HL-60/S4 treated with phorbol 12-myristate 13-acetate at 8.2 ng/mL for 4 days and 3 days (cell line): ENCODE measurements around the gene IL13RA2.

Experiments used
- in situ Hi-C: fragments of 300-500 bp; cut with MboI; formaldehyde crosslinking; loops from 2 replicates; pipeline ENCODE4 v1.15.0; 2022; ENCODE audit warnings: low sequenced_read_pairs

Gene IL13RA2

DNA sequence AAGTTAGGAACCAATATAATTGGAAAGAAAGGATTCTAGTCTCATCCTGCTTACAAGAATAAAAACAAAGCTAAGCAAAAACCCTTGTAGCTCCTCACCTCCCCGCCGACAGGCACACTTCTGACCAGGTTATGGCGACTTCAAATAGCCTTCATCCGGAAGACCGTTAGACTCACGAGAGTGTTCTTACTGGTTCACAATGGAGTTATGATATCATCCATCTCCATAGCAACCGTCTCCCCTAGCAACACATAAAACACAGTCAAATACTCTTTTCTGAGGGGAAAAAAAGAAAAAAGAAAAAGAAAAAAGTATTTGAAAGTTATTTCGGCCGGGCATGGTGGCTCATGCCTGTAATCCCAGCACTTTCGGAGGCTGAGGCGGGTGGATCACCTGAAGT, at the start of gene IL13RA2:
Gene IL13RA2, minus strand, starts transcription at position 162 of the 400 bp plus-strand sequence. CDS start 347 bp downstream, outside the sequence.
- in situ Hi-C loops: no loop called here

- in situ Hi-C loops: no loop called here
These were observed 47.9 kb upstream of the IL13RA2 start for GRCh38 chrX:115065304-115065703.

DNA sequence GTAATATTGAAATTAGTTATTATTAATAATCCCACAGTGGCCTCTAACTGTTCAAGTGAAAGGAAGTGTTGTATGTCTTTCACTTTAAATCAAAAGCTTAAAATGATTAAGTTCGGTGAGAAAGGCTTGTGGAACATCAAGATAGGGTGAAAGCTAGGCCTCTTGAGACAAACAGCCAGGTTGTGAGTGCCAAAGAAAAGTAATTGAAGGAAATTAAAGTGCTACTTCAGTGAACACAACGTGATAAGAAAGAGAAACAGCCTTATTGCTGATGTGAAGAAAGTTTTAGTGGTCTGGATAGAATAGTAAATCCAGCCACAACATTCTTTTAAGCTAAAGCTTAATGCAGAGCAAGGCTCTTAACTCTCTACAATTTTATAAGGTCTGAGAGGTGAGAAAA, 42.6 kb upstream of the IL13RA2 start:
- in situ Hi-C loops: no loop called here

DNA sequence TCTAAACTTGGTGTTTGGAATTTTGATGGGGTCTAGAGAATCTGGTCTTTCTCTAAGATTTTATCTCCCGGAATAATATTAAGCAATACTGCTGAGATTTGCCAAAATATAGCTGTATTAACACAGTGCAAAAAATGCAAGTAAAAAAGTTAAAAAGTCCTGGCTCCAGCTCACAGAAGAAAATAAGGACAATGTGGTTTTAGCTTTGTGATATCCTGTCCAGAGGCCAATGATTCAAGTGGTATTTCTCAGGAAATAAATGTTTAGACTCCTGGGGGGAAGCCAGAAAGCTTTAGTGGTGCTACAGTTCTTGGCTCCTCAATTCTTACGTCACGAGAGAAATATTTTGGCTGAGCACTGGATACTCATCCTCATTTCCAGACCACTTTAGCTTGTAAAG, 40.9 kb upstream of the IL13RA2 start:
- in situ Hi-C loops: no loop called here

- in situ Hi-C loops: no loop called here
These were observed 37.5 kb upstream of the IL13RA2 start for GRCh38 chrX:115054876-115055275.

DNA sequence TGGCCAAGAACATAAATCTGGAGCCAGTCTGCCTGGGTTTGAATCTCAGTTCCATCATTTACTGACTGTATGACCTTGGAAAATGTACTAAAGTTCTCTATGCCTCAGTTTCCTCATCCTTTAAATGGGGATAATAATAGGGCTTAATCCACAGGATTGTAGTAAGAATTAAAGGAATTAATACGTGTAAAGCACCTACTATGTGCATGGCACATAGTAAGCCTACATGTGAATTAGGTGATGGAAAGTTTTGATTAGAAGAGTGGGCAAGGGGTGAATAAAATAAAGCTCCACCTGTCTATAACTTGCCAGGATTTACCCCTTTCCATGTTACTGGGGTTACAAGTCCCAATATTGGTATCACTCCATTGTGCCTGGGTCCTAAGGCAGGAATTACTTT, 35.8 kb upstream of the IL13RA2 start:
- in situ Hi-C loops: no loop called here

- in situ Hi-C loops: no loop called here
These were observed 30.3 kb upstream of the IL13RA2 start for GRCh38 chrX:115047715-115048114.

GRCh38 chrX:115047181-115047580, 29.8 kb upstream of the IL13RA2 start:
- in situ Hi-C loops: no loop called here

GRCh38 chrX:115040417-115040816, 23.0 kb upstream of the IL13RA2 start:
- in situ Hi-C loops: no loop called here

DNA sequence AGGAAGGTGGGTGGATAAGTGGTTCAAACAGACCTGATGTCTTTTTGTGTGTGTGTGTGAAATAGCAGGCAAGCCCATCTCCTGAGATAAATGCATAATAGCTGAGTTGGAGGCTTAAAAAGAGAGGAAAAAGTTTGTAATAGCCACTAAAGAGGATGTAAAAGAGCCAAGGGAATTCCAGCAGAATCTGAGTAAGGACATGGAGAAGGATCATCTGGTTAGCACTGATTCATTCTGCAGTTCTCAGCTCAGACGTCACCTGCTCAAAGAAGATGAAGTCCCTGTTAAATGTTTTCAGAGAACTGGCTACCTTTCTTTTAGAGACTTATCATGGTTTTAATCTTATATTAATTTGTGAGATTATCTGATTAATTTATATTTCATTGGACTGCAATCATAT, 21.0 kb upstream of the IL13RA2 start:
- in situ Hi-C loops: no loop called here

DNA sequence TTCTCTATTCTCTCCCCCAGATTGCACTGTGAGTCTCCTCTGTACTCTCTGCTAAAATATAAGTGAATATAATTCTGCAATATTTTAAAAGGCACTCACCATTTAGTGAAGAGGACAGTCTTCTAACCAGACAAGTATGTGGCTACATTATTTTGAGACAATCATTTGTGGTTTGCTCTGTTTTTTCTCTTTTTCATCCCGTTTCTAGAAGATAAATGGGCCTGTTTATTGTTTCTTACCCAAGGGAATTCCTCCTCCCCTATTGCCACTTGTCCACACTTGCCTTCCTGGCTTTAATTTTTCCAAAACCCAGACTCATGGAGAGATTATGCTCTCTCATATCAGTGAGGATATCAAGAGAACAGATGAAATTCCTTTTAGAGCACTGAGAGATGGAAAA, 18.6 kb upstream of the IL13RA2 start:
- in situ Hi-C loops: no loop called here

DNA sequence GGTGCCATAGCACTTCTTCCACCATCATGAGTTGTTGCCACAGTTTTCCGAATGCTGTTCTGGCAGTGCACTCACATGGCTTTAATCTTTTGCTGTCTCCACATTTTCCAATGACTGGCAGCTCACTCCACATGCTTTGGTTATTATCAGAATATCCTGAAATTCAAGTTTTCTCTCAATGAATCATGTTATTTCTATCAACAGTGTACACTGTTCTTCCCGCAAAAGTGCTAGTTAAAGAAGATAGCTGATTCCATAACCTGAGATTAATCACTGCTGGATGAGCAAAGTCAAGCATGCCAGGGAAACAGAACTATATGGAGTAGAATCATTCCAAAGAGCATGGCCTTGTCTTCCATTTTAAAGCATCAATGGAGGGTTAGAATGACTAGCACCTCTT, 14.6 kb upstream of the IL13RA2 start:
- in situ Hi-C loops: no loop called here

GRCh38 chrX:115030625-115031024, 13.2 kb upstream of the IL13RA2 start:
- in situ Hi-C loops: no loop called here

- in situ Hi-C loops: no loop called here
These were observed 12.6 kb upstream of the IL13RA2 start for GRCh38 chrX:115029869-115030570.

- in situ Hi-C loops: no loop called here
These were observed 12.0 kb upstream of the IL13RA2 start for GRCh38 chrX:115029440-115029839.

GRCh38 chrX:115023811-115024210, 6.4 kb upstream of the IL13RA2 start:
- in situ Hi-C loops: no loop called here

DNA sequence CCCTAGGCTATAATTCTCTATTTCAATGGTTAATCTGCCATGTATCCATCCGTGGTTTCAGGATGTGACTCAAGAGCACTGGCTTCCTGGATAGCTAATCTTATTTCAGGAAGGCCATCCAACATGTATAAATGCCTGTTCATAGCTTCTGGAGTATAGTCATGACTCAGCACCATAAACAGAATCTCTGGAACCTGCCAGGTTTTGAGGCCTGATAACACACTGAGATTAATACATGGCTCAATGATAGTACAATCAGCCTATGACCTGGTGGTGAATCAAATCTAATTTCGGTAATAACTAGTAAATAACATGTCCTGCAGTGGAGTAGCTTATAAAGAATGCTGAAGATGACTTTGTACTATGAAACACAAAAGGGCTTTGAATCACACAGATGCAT, 5.7 kb upstream of the IL13RA2 start:
- in situ Hi-C loops: no loop called here

DNA sequence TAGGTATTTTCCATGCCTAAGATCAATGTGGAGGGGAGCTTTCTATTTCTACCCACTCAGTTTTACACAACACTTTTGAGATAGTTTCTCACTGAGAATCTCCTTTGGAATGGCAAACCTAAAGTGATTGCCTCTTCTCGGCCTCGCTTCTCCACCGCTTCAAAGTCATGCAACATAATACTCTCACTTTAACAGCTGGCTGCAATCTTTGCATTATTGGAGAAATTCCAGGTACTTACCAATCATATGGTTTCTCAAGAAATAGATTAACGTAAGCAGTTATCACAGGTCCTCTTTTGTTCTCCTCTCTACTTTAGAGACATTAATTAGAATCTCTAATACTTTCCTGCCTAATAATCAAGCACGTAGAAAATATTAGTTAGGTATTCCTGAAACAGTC, 3.7 kb upstream of the IL13RA2 start:
- in situ Hi-C loops: no loop called here

DNA sequence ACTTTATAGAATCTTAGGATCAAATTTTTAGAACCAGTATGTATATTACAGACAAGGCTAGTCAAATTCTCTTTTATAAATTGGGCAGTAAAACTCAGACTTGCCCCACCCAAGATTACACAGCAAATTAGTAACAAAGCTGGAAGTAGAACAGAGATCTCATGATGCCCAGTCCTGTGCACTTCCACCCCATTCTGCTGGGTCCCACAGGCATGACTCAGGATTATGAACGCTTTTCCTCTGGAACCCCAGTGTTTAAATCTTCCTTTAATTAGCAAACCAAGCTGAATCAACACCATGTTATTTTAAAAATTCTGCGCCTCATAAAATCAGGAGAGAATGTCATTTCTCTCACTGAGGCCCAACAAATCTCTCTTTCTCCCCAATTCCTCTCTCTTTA, 1.5 kb upstream of the IL13RA2 start:
- in situ Hi-C loops: no loop called here

DNA sequence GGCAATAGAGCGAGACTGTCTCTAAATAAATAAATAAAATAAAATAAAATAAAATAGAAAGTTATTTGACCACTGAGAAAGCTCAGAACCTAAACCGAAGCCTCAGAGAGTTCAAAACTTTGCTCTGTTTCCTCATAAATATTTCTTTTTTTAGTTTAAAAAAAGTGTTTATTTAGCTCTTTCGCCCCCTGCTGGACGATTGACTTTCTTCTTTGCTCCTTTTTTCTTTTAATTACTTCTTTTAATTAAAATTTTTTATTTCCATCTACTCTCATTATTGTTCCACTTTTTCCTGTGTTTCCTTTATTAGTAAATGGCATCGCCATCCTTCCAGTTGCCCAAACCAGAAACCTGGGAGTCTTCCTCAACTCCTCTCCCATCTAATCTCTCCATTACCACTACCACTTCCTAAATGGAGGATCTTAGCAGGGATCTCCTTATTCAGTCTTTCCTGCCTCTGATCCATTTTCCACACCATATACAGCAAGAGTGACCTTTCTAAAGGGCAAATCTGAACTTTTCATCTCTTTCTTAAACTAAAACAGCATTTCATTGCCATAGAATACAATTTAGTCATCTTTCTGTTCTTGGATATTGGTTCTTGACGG, 728 bp upstream of the IL13RA2 start:
- in situ Hi-C loops: no loop called here

GRCh38 chrX:115013705-115014104, 3.7 kb downstream of the IL13RA2 start:
- in situ Hi-C loops: no loop called here

DNA sequence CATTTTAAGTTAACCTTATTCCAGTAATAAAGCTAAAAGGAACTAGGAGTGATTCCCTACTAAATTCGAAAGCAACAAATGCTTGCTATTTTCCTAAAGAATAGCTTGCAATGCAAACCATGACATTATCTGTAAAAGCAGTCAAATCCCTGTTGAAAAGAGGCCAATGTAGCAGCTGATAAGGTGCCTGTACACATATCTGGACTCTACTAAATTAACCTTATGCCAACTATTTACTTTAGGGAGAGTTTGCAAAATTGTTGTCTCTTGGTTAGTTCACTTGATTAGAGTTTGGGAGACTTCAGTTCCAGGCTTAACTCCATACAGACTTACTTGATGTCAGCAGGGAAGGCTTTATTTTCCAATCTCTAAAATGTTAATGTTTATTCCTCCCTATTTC, 6.0 kb downstream of the IL13RA2 start:
- in situ Hi-C loops: no loop called here

- in situ Hi-C loops: no loop called here
These were observed 17.5 kb downstream of the IL13RA2 start for GRCh38 chrX:114999906-115000305.
